Skeletal muscle tissue (tissue), 4 donors: ENCODE measurements around the gene GPC6. TPM values are rescaled to one million over a fixed set of nuclear protein-coding genes. Genes with fewer than 3 reads are reported as not detected.

Experiments
- H3K27ac ChIP-seq: one replicate; pipeline ENCODE4 v1.7.0; 2013; ENCODE audit warnings: mild to moderate bottlenecking, low read depth, low read length, inconsistent platforms
- H3K27me3 ChIP-seq, 3 donors: one replicate each; pipeline ENCODE4 v1.7.0; 2013; ENCODE audit warnings: low read length in 3 of 3; ENCODE audit not compliant: control insufficient read depth in 3 of 3, insufficient read depth in 3 of 3
- H3K36me3 ChIP-seq, 3 donors: one replicate each; pipeline ENCODE4 v1.7.0; 2013; ENCODE audit warnings: low read length in 3 of 3; ENCODE audit not compliant: control insufficient read depth in 3 of 3, insufficient read depth in 3 of 3
- H3K4me1 ChIP-seq, 3 donors: one replicate each; pipeline ENCODE4 v1.7.0; 2013; ENCODE audit warnings: low read length in 3 of 3, mild to moderate bottlenecking in 3 of 3; ENCODE audit not compliant: control insufficient read depth in 3 of 3, insufficient read depth in 3 of 3
- H3K4me3 ChIP-seq, 3 donors: one replicate each; pipeline ENCODE4 v1.7.0; 2013; ENCODE audit warnings: low read length in 3 of 3
- H3K9ac ChIP-seq, 3 donors: one replicate each; pipeline ENCODE4 v1.7.0; 2013; ENCODE audit warnings: low read length in 3 of 3, mild to moderate bottlenecking in 3 of 3, moderate library complexity in 2 of 3, low read depth in 1 of 3
- H3K9me3 ChIP-seq, 3 donors: one replicate each; pipeline ENCODE4 v1.7.0; 2013; ENCODE audit warnings: low read length in 3 of 3; ENCODE audit not compliant: control insufficient read depth in 3 of 3
- total RNA-seq: library from RNA; depleted of rRNA; stranded (reverse); fragments of >200 nt; gene quantifications from one replicate; pipeline ENCODE4 v1.2.3, GENCODE V29; 2014
- donor health status: Osteomylitis.

The GPC6 gene
- total RNA-seq, 1 donor from 2014 or later: 7.8 TPM

DNA sequence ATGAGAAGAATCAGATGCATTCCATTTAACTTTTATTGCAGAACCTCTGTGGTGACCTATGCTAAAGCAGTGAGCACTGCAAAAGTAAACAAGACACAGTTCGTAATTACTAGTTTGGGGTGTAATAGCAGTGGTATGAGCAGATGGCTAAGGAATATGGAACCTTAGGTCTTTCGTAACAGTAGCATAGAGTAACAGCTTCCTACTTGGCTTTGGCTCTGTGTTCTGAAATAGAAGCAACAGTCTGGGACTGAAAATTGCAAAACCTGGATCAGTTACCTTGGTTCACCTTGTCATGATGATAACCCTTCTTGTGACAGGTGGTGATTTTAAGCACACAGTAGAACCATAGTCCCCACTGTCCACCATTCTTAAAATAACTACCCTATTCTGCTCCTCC is 303.4 kb downstream of the GPC6 start:
- H3K27ac ChIP-seq: no peak overlapping the region
- no peaks in the 10 kb centered on the region for H3K9me3 ChIP-seq
- H3K36me3 ChIP-seq: no peaks in the 10 kb centered on the region
- no peaks in the 10 kb centered on the region for H3K27me3 ChIP-seq
- H3K4me3 ChIP-seq: no peak overlapping the region
- H3K4me1 ChIP-seq: peaks cover 2 to 5% (median 3%) of the 10 kb centered on the region in 3 donors
- no peak overlapping the region for H3K9ac ChIP-seq

DNA sequence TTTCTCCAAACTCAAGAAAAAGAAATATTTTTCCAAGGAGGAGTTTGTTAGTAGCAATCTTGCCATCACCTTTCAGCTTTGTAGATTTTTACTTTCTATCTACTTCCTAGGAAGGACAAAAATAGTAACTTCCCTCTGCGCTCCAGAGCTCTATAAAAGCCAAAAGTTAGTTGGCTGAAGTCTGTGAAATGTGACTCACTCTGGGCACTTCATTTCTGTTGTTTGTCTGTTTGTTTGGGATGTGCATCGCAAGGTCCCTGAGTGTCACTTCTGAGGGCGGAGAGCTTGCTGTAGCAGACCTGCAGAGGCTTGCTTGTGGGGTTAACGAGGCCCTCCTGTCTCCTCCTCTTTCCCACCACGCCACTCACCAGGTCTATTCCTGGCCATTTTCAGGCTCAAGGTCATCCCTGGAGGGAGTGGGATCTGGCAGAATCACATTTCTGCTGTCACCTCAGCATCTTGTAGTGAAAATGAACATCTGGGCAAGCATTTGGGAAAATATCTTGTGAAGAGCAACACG is 307.6 kb downstream of the GPC6 start:
- Histone ChIP-seq H3K4me3 (no peak overlapping the region), H3K36me3 (no peaks in the 10 kb centered on the region), H3K27ac (no peak overlapping the region), H3K9ac (no peak overlapping the region), H3K27me3 (no peaks in the 10 kb centered on the region), H3K4me1 (peaks cover 2 to 5% (median 3%) of the 10 kb centered on the region in 3 donors), H3K9me3 (no peaks in the 10 kb centered on the region)

DNA sequence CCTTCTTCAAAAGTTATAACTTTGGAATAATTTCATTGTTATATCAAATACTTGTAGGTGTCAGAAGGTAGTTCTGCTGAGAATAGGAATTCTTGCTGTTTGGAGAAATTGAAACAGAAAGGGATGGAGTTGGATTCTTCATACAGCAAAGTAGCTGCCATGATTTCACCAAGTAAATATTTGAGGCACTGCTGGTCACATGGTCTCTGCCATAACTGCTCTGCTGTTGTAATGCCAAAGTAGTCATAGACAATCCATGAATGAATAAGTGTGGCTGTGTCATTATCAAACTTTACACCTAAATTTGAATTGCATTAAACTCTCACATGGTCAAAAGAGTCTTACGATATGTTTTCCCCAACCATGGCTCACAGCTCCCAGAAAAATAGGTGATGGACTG is 308.6 kb downstream of the GPC6 start:
- Histone ChIP-seq H3K9ac (no peak overlapping the region), H3K36me3 (no peaks in the 10 kb centered on the region), H3K9me3 (no peaks in the 10 kb centered on the region), H3K4me3 (no peak overlapping the region), H3K4me1 (peaks cover 2 to 5% (median 3%) of the 10 kb centered on the region in 3 donors), H3K27ac (no peak overlapping the region), H3K27me3 (no peaks in the 10 kb centered on the region)

DNA sequence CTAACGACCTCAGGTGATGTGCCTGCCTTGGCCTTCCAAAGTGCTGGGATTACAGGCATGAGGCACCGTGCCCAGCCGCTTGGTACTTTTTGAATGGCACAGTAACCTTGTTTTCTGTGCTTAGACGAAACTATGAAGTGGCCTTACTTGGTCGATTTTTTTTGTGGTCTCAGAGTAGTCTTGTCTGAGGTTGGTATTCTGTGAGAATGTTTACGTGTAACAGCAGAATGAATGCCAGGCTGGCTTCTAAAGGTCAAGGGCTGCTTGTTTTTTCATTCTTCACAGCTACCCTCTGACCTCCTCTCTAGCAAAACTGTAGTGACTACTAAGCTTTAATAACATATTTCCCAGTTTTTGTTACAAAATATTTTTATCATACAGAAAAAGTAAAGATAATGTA is 313.3 kb downstream of the GPC6 start:
- H3K27me3 ChIP-seq: no peaks in the 10 kb centered on the region
- H3K36me3 ChIP-seq: no peaks in the 10 kb centered on the region
- H3K9ac ChIP-seq: no peak overlapping the region
- H3K4me1 ChIP-seq: no peaks in the 10 kb centered on the region
- no peak overlapping the region for H3K27ac ChIP-seq
- H3K4me3 ChIP-seq: no peak overlapping the region
- H3K9me3 ChIP-seq: no peaks in the 10 kb centered on the region

DNA sequence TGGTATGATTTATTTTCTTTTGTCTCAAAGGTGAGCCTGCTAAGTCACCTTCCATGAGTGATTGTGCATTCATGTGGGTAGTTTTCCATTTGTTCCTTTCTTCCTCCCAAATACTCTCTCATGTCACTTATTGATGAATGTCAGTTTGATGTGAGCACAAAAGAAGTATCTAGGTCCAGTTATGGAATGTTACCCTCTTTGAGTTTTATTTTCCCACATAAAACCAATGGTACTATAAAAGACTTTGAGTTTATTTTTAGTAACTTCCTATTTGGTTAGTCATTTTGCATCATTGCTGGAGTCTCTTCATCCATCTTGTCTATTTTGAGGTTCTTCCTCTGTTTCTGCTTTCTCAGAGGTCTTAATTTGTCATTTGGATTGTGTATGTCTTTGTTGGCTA is 321.3 kb downstream of the GPC6 start:
- no peak overlapping the region for H3K9ac ChIP-seq
- H3K4me1 ChIP-seq: no peaks in the 10 kb centered on the region
- no peak overlapping the region for H3K4me3 ChIP-seq
- H3K27me3 ChIP-seq: no peaks in the 10 kb centered on the region
- no peaks in the 10 kb centered on the region for H3K36me3 ChIP-seq
- no peak overlapping the region for H3K27ac ChIP-seq
- no peaks in the 10 kb centered on the region for H3K9me3 ChIP-seq

DNA sequence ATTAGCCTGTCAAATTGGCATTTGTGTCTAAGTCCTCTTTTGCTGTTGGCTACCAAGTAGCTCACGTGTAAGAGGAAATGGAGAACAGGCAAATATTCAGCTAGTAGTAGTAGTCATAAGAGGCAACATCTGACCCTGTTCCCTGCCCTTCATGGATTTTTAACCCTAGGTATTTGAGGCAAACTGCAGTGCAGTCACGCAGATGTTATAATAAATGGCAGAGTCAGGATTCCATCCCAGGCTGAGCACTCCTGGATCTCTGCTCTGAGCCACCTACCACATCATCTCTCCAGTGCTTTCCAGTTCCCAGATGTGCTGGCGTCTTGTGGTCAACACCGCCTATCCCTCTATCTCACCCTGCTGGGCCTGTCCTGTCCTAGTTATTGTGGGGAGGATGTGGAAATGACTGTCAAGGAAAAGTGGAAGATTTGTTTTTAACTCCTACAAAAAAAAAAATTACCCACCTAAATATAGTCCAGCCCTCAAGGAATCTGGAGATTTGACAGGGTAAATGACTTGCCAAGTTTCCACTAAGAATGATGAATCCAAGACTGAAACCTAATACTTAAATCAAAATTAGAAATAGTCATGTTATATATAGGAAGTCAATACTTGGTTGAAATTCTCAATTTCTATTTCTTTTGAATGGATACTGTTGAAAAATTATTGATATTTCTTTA is 322.9 kb downstream of the GPC6 start:
- H3K27ac ChIP-seq: no peak overlapping the region
- no peaks in the 10 kb centered on the region for H3K27me3 ChIP-seq
- H3K4me3 ChIP-seq: no peak overlapping the region
- no peaks in the 10 kb centered on the region for H3K36me3 ChIP-seq
- no peak overlapping the region for H3K9ac ChIP-seq
- H3K9me3 ChIP-seq: no peaks in the 10 kb centered on the region
- no peaks in the 10 kb centered on the region for H3K4me1 ChIP-seq

DNA sequence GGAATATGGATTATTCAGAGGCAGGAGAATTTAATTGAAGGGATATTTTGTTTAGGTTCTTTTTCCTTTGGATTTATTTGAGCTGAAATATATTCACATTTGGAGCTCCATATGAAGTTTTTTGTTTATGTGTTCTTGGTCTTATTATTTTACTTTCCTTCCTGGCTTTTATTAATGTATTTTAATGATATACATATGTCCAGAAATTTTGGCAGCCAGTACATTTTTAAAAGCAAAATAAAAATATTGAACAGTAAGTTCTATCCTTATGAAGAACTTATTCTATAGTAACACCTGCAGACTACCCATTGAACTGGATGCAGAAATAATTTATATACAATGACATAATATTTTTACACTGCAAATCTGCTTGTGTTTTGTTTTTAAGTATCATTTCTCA is 323.6 kb downstream of the GPC6 start:
- Histone ChIP-seq H3K4me3 (no peak overlapping the region), H3K36me3 (no peaks in the 10 kb centered on the region), H3K4me1 (no peaks in the 10 kb centered on the region), H3K9ac (no peak overlapping the region), H3K27ac (no peak overlapping the region), H3K27me3 (no peaks in the 10 kb centered on the region), H3K9me3 (no peaks in the 10 kb centered on the region)

DNA sequence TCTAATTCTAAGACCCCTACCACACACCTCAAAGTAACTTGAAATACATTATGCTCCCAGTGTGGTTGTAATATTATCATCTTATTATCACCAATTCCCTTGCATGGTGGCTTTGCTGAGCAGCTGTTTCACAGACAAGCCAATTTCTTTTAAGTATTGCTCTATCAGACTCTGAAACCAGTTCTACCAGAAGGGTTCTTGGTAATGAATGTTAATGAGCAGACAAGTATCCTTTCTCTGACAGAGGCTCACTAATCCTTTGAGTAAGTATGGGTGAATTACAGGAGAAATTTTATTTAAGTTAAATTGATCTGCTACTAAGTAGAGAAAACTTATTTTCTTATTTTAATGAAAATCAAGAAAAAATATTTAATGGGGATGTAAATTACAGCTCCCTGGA is 326.0 kb downstream of the GPC6 start:
- Histone ChIP-seq H3K36me3 (no peaks in the 10 kb centered on the region), H3K4me1 (no peaks in the 10 kb centered on the region), H3K9me3 (no peaks in the 10 kb centered on the region), H3K9ac (no peak overlapping the region), H3K27me3 (no peaks in the 10 kb centered on the region), H3K4me3 (no peak overlapping the region), H3K27ac (no peak overlapping the region)

DNA sequence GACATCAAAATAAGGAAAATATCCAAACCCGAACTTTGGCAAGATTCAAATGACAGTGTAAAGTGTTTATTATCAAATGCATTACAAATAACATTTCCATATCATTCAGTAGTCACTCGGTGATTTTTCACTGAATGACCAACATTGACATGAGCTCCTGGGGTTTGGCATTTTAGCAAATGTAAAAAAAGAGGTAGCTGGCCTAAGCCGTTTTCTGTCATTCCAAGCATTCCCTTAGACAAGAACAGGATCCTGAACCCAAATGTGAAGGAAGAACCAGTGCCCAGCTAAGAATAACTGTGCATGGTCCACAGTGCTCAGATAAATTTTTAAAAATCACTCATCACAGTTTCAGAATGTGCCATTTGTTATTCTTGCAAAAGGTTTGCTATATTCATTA is 327.9 kb downstream of the GPC6 start:
- Histone ChIP-seq H3K9ac (no peak overlapping the region), H3K36me3 (no peaks in the 10 kb centered on the region), H3K4me3 (no peak overlapping the region), H3K4me1 (no peaks in the 10 kb centered on the region), H3K9me3 (no peaks in the 10 kb centered on the region), H3K27ac (no peak overlapping the region), H3K27me3 (no peaks in the 10 kb centered on the region)

DNA sequence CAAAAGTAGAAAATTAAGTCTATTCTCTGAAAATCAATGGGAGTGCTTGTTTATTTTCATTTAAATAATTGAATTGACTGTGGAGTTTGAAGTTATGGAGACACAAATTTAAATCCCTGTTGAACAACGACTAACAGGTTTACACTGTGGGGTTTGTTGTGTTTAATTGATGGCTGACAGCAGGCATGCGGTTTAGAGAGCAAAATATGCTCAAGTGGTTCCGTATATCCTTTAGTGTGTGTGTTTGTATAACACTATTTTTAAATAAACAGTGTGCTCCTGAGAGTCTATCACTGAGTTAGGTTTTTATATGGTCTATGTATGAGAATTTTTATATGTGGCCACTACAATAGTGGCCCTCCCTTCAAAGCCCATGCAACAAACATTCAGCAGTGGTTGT is 332.0 kb downstream of the GPC6 start:
- H3K9ac ChIP-seq: no peak overlapping the region
- H3K9me3 ChIP-seq: no peaks in the 10 kb centered on the region
- no peak overlapping the region for H3K27ac ChIP-seq
- no peaks in the 10 kb centered on the region for H3K36me3 ChIP-seq
- H3K4me3 ChIP-seq: no peak overlapping the region
- H3K4me1 ChIP-seq: no peaks in the 10 kb centered on the region
- H3K27me3 ChIP-seq: no peaks in the 10 kb centered on the region
